ENCODE measurements around the gene C20orf204. TPM values are rescaled to one million over a fixed set of nuclear protein-coding genes. Genes with fewer than 3 reads are reported as not detected.

The C20orf204 gene
- total and polyA plus RNA-seq, 2 of the 8 experiments (the other 6 are each of a cell fraction or from before 2014, with no cell fraction given) = 0.39 to 0.52 TPM

GRCh38 chr20:64050261-64051032 is 14.5 kb downstream of the C20orf204 start:
- no peak overlapping the region for H4K5ac ChIP-seq (ENCODE audit: insufficient read length, low read depth, low read length)
- DNase-seq (ENCODE audit: low read depth in 1 of 2, low spot score in 2 of 2) (no peak), FAIRE-seq (no peak)
- POLR2A ChIA-PET (ENCODE audit: partially characterized antibody) = interaction anchor here (0.6 to 2.0 kb wide), 5 partner anchors 9 to 392 kb away, joined by 3 to 9 read pairs (median 3); partner anchors contain the start of genes PCMTD2 and RTEL1
- H3K4me3 ChIP-seq (ENCODE audit: extremely low read depth in 1 of 4, insufficient read depth in 2 of 4, low read depth in 3 of 4, low read length in 4 of 4) = no peak overlapping the region
- WGBS, 2 experiments (ENCODE audit: extremely low coverage in 1 of 2, insufficient coverage in 1 of 2, insufficient read length in 1 of 2, insufficient replicate concordance in 2 of 2, low coverage in 1 of 2, low lambda C conversion rate in 2 of 2, missing lambda C conversion rate in 1 of 2) = 84% methylated on average over 23 of the region's 23 CpGs; no CpG with 5 or more reads in 1 of the 2 experiments
- H2BK120ac ChIP-seq (replicated peaks; ENCODE audit: low read depth, low read length) = no peak overlapping the region
- H2BK15ac ChIP-seq (ENCODE audit: low read length) = peak overlapping the region; percentile 72; the same call in 1 of the 2 replicates
- no peak overlapping the region for H2AFZ ChIP-seq (ENCODE audit: low read length)
- no peak overlapping the region for H2BK20ac ChIP-seq (ENCODE audit: low read length)
- peaks cover 0 to 10% (median 0%) of the 10 kb centered on the region in 4 experiments; a peak in 1 of 8 replicates for H3K36me3 ChIP-seq (ENCODE audit: control insufficient read depth in 2 of 4, insufficient read depth in 4 of 4, low read length in 3 of 4)
- no peak overlapping the region for H3K56ac ChIP-seq (replicated peaks; ENCODE audit: insufficient read length, low read depth, low read length)
- H4K20me1 ChIP-seq (replicated peaks in 1 of 2; ENCODE audit: control insufficient read depth in 1 of 2, insufficient read depth in 2 of 2, low read length in 2 of 2) = no peaks in the 10 kb centered on the region
- no peaks in the 10 kb centered on the region for H3K9me3 ChIP-seq (ENCODE audit: insufficient read depth in 2 of 2, low read depth in 1 of 2, low read length in 1 of 2)
- no peak overlapping the region for H3K14ac ChIP-seq (ENCODE audit: insufficient read length)
- no peak overlapping the region for H2BK12ac ChIP-seq (ENCODE audit: low read depth, low read length)
- H3K27ac ChIP-seq (ENCODE audit: low read depth, low read length) = no peak overlapping the region
- no peak overlapping the region; the same call in 1 of the 2 replicates for H3K18ac ChIP-seq (ENCODE audit: extremely low read depth, low read length)
- H3K23me2 ChIP-seq (ENCODE audit: low read depth, low read length) = peaks cover 4% of the 10 kb centered on the region; the same call in 1 of the 2 replicates
- H3K9ac ChIP-seq (replicated peaks in 1 of 4; ENCODE audit: extremely low read depth in 1 of 4, low read depth in 3 of 4, low read length in 3 of 4) = no peak overlapping the region
- no peak overlapping the region; the same call in 1 of the 2 replicates for H4K8ac ChIP-seq (ENCODE audit: extremely low read depth, insufficient read depth, low read length)
- H2BK5ac ChIP-seq (ENCODE audit: low read depth, low read length) = no peak overlapping the region
- peak overlapping the region; percentile 17 to 53; a peak in 1 of 4 replicates for H3K4me2 ChIP-seq (ENCODE audit: insufficient read depth in 1 of 2, low read depth in 2 of 2, low read length in 2 of 2)
- no peak overlapping the region for H4K91ac ChIP-seq (replicated peaks; ENCODE audit: insufficient read length, low read length)
- no peaks in the 10 kb centered on the region for H3K79me2 ChIP-seq (ENCODE audit: control insufficient read depth in 1 of 2, insufficient read depth in 2 of 2, low read length in 2 of 2)
- H3K4ac ChIP-seq (replicated peaks; ENCODE audit: insufficient read length, low read depth, low read length) = no peak overlapping the region
- no peaks in the 10 kb centered on the region for H3K79me1 ChIP-seq (ENCODE audit: low read depth, low read length)
- H3K27me3 ChIP-seq (replicated peaks in 1 of 4; ENCODE audit: control insufficient read depth in 3 of 4, extremely low read depth in 1 of 4, insufficient read depth in 3 of 4, low read length in 3 of 4) = peaks cover 44 to 66% (median 56%) of the 10 kb centered on the region in 4 experiments
- CTCF ChIA-PET (ENCODE audit: partially characterized antibody) = interaction anchor here (0.6 to 15.0 kb wide), 6 partner anchors 9 to 1651 kb away, joined by 3 to 139 read pairs (median 16); partner anchors contain the start of genes LKAAEAR1, OPRL1 and RGS19
- H3K4me1 ChIP-seq (replicated peaks in 1 of 4; ENCODE audit: control insufficient read depth in 3 of 4, insufficient read depth in 4 of 4, low read length in 3 of 4) = peaks cover 0 to 29% (median 13%) of the 10 kb centered on the region in 4 experiments; a peak in 6 of 7 replicates
- no peak overlapping the region for H3K23ac ChIP-seq (ENCODE audit: insufficient read length)
- H2AK5ac ChIP-seq (ENCODE audit: low read depth, low read length) = 0 out of 2 replicates have a peak overlapping the region, but pooled peaks have one; percentile 39
- TF ChIP-seq SRF (IDR thresholded peaks at IDR 0.05; ENCODE audit: low read depth, low read length) (no peak), CTBP2 (IDR thresholded peaks at IDR 0.05; ENCODE audit: borderline replicate concordance, insufficient read depth, insufficient read length, low read length) (no peak), POU5F1 (IDR thresholded peaks at IDR 0.05; ENCODE audit: low read depth, low read length) (no peak), TEAD4 (IDR thresholded peaks at IDR 0.05; ENCODE audit: low read depth, low read length) (no peak), RXRA (IDR thresholded peaks at IDR 0.05; ENCODE audit: insufficient read depth, low read depth, low read length) (no peak), ATF2 (IDR thresholded peaks at IDR 0.05; ENCODE audit: low read length) (no peak), CREB1 (IDR thresholded peaks at IDR 0.05) (no peak), ASH2L (IDR thresholded peaks at IDR 0.05; ENCODE audit: low read length) (no peak), SUZ12 (IDR thresholded peaks at IDR 0.05; ENCODE audit: low read length) (no peak), SP2 (IDR thresholded peaks at IDR 0.05; ENCODE audit: low read length) (no peak), YY1 (IDR thresholded peaks at IDR 0.05; ENCODE audit: low read depth, low read length) (no peak)
